OCI-LY7 (cell line): ENCODE results near the gene FBXL16. TPM values are rescaled to one million over a fixed set of nuclear protein-coding genes. Genes with fewer than 3 reads are reported as not detected.

Experiments
- BruUV-seq: library from RNA; stranded (reverse); fragments of 400-500 nt; replicated peaks from 2 replicates; lab custom pipeline; 2021; lab: Mats Ljungman, UMichigan
- CTCF ChIA-PET: fragments of 300-600 bp; sonication (Branson Sonifier 250); formaldehyde crosslinking; loops from one replicate; lab custom pipeline; 2022; ENCODE audit warnings: antibody characterized with exemption; ENCODE audit not compliant: unreplicated experiment; lab: Charles Lee
- POLR2A ChIA-PET: fragments of 300-600 bp; sonication (Branson Sonifier 250); formaldehyde crosslinking; loops from one replicate; lab custom pipeline; 2022; ENCODE audit warnings: antibody characterized with exemption; lab: Charles Lee
- DNase-seq: peaks from one replicate; pipeline ENCODE4 v3.0.0-alpha.2; 2015; ENCODE audit warnings: low spot score
- H2AFZ ChIP-seq: fragments of 200-600 bp; sonication (generic), shearing (Covaris generic); 2 replicates; pipeline ENCODE4 v1.6.1; 2014; ENCODE audit warnings: mild to moderate bottlenecking, antibody characterized with exemption, low read length, moderate library complexity
- H3K27ac ChIP-seq: fragments of 200-600 bp; sonication (generic); 2 replicates; pipeline ENCODE4 v1.5.1; 2014; ENCODE audit warnings: mixed run types, low read depth, mild to moderate bottlenecking, moderate library complexity, low read length, inconsistent platforms; ENCODE audit not compliant: poor library complexity, severe bottlenecking
- H3K36me3 ChIP-seq: fragments of 200-600 bp; sonication (generic); 2 replicates; pipeline ENCODE4 v1.6.1; 2014; ENCODE audit warnings: mild to moderate bottlenecking, antibody characterized with exemption, low read length, moderate library complexity, mixed read lengths; ENCODE audit not compliant: insufficient read depth
- H3K4me1 ChIP-seq: fragments of 200-600 bp; sonication (generic); 2 replicates; pipeline ENCODE4 v1.5.1; 2014; ENCODE audit warnings: mild to moderate bottlenecking, low read length; ENCODE audit not compliant: insufficient read depth, poor library complexity, severe bottlenecking
- H3K4me2 ChIP-seq: fragments of 200-600 bp; sonication (generic); 2 replicates; pipeline ENCODE4 v1.6.1; 2014; ENCODE audit warnings: mild to moderate bottlenecking, low read length
- H3K4me3 ChIP-seq: fragments of 200-600 bp; sonication (generic); 2 replicates; pipeline ENCODE4 v1.5.1; 2014; ENCODE audit warnings: mild to moderate bottlenecking, low read depth, low read length; ENCODE audit not compliant: poor library complexity, severe bottlenecking
- H3K79me2 ChIP-seq: fragments of 200-600 bp; sonication (generic); 2 replicates; pipeline ENCODE4 v1.6.1; 2016; ENCODE audit warnings: low read depth, mild to moderate bottlenecking, low read length, moderate library complexity, mixed read lengths; ENCODE audit not compliant: insufficient read depth
- H3K9me2 ChIP-seq: fragments of 200-600 bp; sonication (generic); 2 replicates; pipeline ENCODE4 v1.6.1; 2016; ENCODE audit warnings: mild to moderate bottlenecking, low read length, mixed read lengths; ENCODE audit not compliant: insufficient read depth
- H3K9me3 ChIP-seq: fragments of 200-600 bp; sonication (generic); 2 replicates; pipeline ENCODE4 v1.6.1; 2014; ENCODE audit warnings: mild to moderate bottlenecking, mixed run types, low read length, mixed read lengths
- H4K20me1 ChIP-seq: fragments of 200-600 bp; sonication (generic); 2 replicates; pipeline ENCODE4 v1.6.1; 2014; ENCODE audit warnings: mild to moderate bottlenecking, antibody characterized with exemption, low read length, moderate library complexity, mixed read lengths; ENCODE audit not compliant: insufficient read depth
- EZH2phosphoT487 ChIP-seq: fragments of 200-600 bp; sonication (generic); IDR thresholded peaks from 2 replicates; pipeline ENCODE4 v1.6.1; 2018; ENCODE audit warnings: low read depth, borderline replicate concordance, mild to moderate bottlenecking, mixed run types, antibody characterized with exemption, low read length, moderate library complexity, mixed read lengths
- intact Hi-C: fragments of 100-400 bp; cut with micrococcal nuclease; formaldehyde crosslinking; loops from one replicate; pipeline ENCODE4 v1.10.0; 2022; ENCODE audit not compliant: unreplicated experiment
- total RNA-seq, 2 experiments: library from RNA; depleted of rRNA in 1 of 2; stranded (reverse); fragments of >200 nt in 1 of 2; shearing (Covaris generic) in 1 of 2; gene quantifications; 2 replicates each; pipeline ENCODE4 v1.2.3, GENCODE V29; 2014 to 2022
- TF ChIP-seq, protein P1 (sequence below): fragments of 200-600 bp; sonication (generic); conservative IDR thresholded peaks from 2 replicates; pipeline ENCODE4 v1.5.1; 2014; ENCODE audit warnings: mild to moderate bottlenecking, antibody characterized with exemption, low read length, moderate library complexity, mixed read lengths

The FBXL16 gene
- total RNA-seq, 2 experiments from 2014 or later: 0.16 to 0.42 TPM

GRCh38 chr16:672851-673250 lies 32.8 kb downstream of the FBXL16 start:
- Histone ChIP-seq H3K9me3 (no peaks in the 10 kb centered on the region), H3K79me2 (peaks cover 12% of the 10 kb centered on the region; the same call in 1 of the 2 replicates), H3K27ac (no peak overlapping the region), H2AFZ (no peak overlapping the region), H3K36me3 (peaks cover 45% of the 10 kb centered on the region), H3K4me3 (no peak overlapping the region), H3K4me1 (peaks cover 14% of the 10 kb centered on the region), H4K20me1 (no peaks in the 10 kb centered on the region), H3K4me2 (no peak overlapping the region), H3K9me2 (no peaks in the 10 kb centered on the region)
- BruUV-seq: no TSS peak
- CTCF ChIA-PET: no interaction called here
- TF ChIP-seq, protein P1, sequence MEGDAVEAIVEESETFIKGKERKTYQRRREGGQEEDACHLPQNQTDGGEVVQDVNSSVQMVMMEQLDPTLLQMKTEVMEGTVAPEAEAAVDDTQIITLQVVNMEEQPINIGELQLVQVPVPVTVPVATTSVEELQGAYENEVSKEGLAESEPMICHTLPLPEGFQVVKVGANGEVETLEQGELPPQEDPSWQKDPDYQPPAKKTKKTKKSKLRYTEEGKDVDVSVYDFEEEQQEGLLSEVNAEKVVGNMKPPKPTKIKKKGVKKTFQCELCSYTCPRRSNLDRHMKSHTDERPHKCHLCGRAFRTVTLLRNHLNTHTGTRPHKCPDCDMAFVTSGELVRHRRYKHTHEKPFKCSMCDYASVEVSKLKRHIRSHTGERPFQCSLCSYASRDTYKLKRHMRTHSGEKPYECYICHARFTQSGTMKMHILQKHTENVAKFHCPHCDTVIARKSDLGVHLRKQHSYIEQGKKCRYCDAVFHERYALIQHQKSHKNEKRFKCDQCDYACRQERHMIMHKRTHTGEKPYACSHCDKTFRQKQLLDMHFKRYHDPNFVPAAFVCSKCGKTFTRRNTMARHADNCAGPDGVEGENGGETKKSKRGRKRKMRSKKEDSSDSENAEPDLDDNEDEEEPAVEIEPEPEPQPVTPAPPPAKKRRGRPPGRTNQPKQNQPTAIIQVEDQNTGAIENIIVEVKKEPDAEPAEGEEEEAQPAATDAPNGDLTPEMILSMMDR: no peak
- no peak for TF ChIP-seq EZH2phosphoT487
- intact Hi-C loops: no loop called here
- POLR2A ChIA-PET: no interaction called here
- DNase-seq: no peak

- intact Hi-C loops: no loop called here
- no peak overlapping the region for H2AFZ ChIP-seq
- H3K9me2 ChIP-seq: no peaks in the 10 kb centered on the region
- ChIA-PET POLR2A (no interaction called here), CTCF (no interaction called here)
- TF ChIP-seq EZH2phosphoT487: no peak
- TF ChIP-seq, protein P1: no peak
- H3K4me1 ChIP-seq: peaks cover 15% of the 10 kb centered on the region
- H3K36me3 ChIP-seq: peaks cover 45% of the 10 kb centered on the region
- peaks cover 12% of the 10 kb centered on the region; the same call in 1 of the 2 replicates for H3K79me2 ChIP-seq
- H3K9me3 ChIP-seq: no peaks in the 10 kb centered on the region
- DNase-seq: no peak
- BruUV-seq: no TSS peak
- H3K4me2 ChIP-seq: no peak overlapping the region
- H3K4me3 ChIP-seq: no peak overlapping the region
- H4K20me1 ChIP-seq: no peaks in the 10 kb centered on the region
- H3K27ac ChIP-seq: no peak overlapping the region
Measured at GRCh38 chr16:672371-672770, 33.2 kb downstream of the FBXL16 start.

DNA sequence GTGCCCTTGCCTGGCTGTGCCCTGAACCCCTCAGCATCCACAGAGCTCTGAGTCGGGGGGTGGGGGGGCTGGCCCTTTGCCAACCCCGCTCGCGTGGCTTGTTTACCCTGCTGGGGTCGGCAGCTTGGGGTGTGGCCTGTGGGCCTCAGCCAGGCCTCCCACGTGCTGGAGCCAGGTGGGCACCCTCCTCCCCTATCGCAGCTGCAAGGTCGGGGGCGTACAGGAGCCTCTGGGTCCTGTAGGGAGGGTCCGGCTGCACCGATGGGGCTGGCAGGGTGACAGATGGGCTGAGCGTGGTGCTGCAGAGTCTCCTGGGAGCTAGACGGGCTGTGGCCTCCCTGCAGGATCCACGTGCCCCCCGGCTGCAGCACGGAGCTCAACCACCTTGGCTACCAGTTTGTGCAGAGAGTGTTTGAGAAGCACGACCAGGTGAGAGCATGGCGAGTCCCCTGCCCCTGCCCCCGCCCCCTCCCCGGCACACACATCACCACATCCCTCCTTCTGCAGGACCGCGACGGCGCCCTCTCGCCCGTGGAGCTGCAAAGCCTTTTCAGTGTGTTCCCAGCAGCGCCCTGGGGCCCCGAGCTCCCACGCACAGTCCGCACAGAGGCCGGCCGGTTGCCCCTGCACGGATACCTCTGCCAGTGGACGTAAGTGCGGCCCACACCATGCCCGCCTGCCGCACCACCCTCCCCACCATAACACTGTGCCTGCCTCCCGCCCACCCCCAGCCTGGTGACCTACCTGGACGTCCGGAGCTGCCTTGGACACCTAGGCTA lies 34.1 kb downstream of the FBXL16 start:
- no peaks in the 10 kb centered on the region for H3K9me2 ChIP-seq
- H3K79me2 ChIP-seq: peaks cover 12% of the 10 kb centered on the region; the same call in 1 of the 2 replicates
- no peaks in the 10 kb centered on the region for H4K20me1 ChIP-seq
- no peaks in the 10 kb centered on the region for H3K9me3 ChIP-seq
- intact Hi-C loops: no loop called here
- H2AFZ ChIP-seq: no peak overlapping the region
- TF ChIP-seq, protein P1: no peak
- no peak for TF ChIP-seq EZH2phosphoT487
- no peak overlapping the region for H3K4me2 ChIP-seq
- ChIA-PET CTCF (no interaction called here), POLR2A (interaction anchor here (0.6 kb wide), 1 partner anchor 587 kb away, joined by 4 read pairs; no protein-coding TSS in a partner anchor)
- H3K4me3 ChIP-seq: no peak overlapping the region
- peaks cover 14% of the 10 kb centered on the region for H3K4me1 ChIP-seq
- H3K27ac ChIP-seq: no peak overlapping the region
- H3K36me3 ChIP-seq: peaks cover 45% of the 10 kb centered on the region
- no TSS peak for BruUV-seq
- no peak for DNase-seq
